ENCODE data around the gene MET.

- TF ChIP-seq CTCF (IDR thresholded peaks at IDR 0.05; ENCODE audit: insufficient read depth, low read length, poor library complexity, severe bottlenecking) (no peak), EZH2phosphoT487 (conservative IDR thresholded peaks at IDR 0.05; ENCODE audit: low read length) (no peak)
Observed at GRCh38 chr7:116696707-116697106, 24.7 kb downstream of the MET start.

Data from SU-DHL-6 (cell line).